Measurements from ENCODE around the gene VPS33A. TPM values are rescaled to one million over a fixed set of nuclear protein-coding genes. Genes with fewer than 3 reads are reported as not detected.

VPS33A gene
- total and polyA plus RNA-seq, 5 donors from 2014 or later: 27.4 to 51.4 (median 39.7) TPM

GRCh38 chr12:122304924-122305323 is 38.6 kb upstream of the VPS33A start:
- Histone ChIP-seq H3K4me3 (ENCODE audit: low read depth, low read length) (no peak overlapping the region), H3K4me1 (ENCODE audit: control insufficient read depth, insufficient read depth, low read length, poor library complexity, severe bottlenecking) (no peaks in the 10 kb centered on the region), H3K36me3 (ENCODE audit: control insufficient read depth, insufficient read depth, low read length) (peaks cover 56% of the 10 kb centered on the region), H3K9me3 (ENCODE audit: control insufficient read depth in 2 of 2, low read length in 2 of 2) (no peaks in the 10 kb centered on the region), H3K27ac (ENCODE audit: insufficient read depth, low read length, poor library complexity, severe bottlenecking) (no peak overlapping the region), H3K27me3 (ENCODE audit: control insufficient read depth, insufficient read depth, low read length) (no peaks in the 10 kb centered on the region)
- no peak overlapping the region for H3K4me3 Mint-ChIP-seq
- DNase-seq (no peak), ATAC-seq (ENCODE audit: low read depth in 2 of 2) (no peak)
- no peak overlapping the region for H3K27ac Mint-ChIP-seq
- peaks cover 36% of the 10 kb centered on the region for H3K36me3 Mint-ChIP-seq
- peaks cover 0 to 16% (median 3%) of the 10 kb centered on the region in 4 donors for H3K4me1 Mint-ChIP-seq
- no peaks in the 10 kb centered on the region for H3K27me3 Mint-ChIP-seq
- no peaks in the 10 kb centered on the region for H3K9me3 Mint-ChIP-seq

DNA sequence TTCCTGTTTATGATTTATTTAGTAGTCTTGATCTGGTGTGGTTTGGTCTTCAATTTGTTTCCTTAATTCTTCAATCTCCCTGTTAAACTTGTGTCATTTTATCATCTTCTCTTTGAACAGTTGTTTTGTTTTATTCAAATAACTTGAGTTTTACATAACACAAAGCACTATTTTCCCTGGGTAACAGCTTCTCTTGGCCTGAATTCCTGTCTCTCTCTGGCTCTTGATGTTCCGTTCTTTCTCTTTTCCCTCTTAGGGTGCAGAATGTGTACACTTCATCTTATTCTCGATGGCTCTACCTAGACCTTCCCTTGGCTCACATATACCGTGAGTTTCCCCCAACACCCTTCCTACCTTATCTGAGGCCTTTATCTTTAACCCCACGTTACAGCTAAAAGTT is 36.8 kb upstream of the VPS33A start:
- ATAC-seq (ENCODE audit: low read depth in 2 of 2) (no peak), DNase-seq (no peak)
- Mint-ChIP-seq H3K27me3 (no peaks in the 10 kb centered on the region), H3K9me3 (no peaks in the 10 kb centered on the region), H3K36me3 (peaks cover 43% of the 10 kb centered on the region), H3K4me1 (peaks cover 0 to 16% (median 3%) of the 10 kb centered on the region in 4 donors), H3K27ac (peak overlapping the region; percentile 1 to 82 (median 9)), H3K4me3 (no peak overlapping the region)
- Histone ChIP-seq H3K4me1 (ENCODE audit: control insufficient read depth, insufficient read depth, low read length, poor library complexity, severe bottlenecking) (no peaks in the 10 kb centered on the region), H3K27me3 (ENCODE audit: control insufficient read depth, insufficient read depth, low read length) (no peaks in the 10 kb centered on the region), H3K9me3 (ENCODE audit: control insufficient read depth in 2 of 2, low read length in 2 of 2) (no peaks in the 10 kb centered on the region), H3K27ac (ENCODE audit: insufficient read depth, low read length, poor library complexity, severe bottlenecking) (no peak overlapping the region), H3K4me3 (ENCODE audit: low read depth, low read length) (no peak overlapping the region), H3K36me3 (ENCODE audit: control insufficient read depth, insufficient read depth, low read length) (peaks cover 47% of the 10 kb centered on the region)

DNA sequence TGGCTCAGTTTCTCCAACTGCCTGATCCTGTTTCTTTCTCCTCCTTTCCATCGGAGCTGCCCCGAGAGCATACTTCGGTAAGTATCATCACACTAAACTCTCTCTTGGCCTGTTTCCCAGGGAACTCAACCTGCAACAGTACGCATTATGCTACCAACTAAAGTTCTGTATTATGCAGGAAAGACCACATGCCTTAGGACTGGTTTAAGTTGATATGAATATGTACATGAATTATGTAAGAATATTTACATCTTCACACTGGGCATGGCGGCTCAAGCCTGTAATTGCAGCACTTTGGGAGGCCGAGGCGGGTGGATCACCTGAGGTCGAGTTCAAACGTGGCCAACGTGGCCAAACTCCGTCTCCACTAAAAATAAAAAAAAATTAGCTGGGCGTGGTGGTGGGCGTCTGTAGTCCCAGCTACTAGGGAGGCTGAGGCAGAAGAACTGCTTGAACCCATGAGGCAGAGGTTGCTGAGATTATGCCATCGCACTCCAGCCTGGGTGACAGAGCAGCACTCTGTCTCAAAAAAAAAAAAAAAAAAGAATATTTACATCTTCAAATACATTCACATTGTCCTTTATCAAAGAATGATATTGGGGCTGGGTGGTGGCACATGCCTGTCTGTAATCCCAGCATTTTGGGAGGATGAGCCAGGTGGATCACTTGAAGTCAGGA is 31.9 kb upstream of the VPS33A start:
- H3K36me3 ChIP-seq (ENCODE audit: control insufficient read depth, insufficient read depth, low read length): peaks cover 43% of the 10 kb centered on the region
- Mint-ChIP-seq H3K27me3 (no peaks in the 10 kb centered on the region), H3K36me3 (peaks cover 47% of the 10 kb centered on the region), H3K4me3 (no peak overlapping the region), H3K9me3 (peaks cover 0 to 3% (median 0%) of the 10 kb centered on the region in 7 donors), H3K4me1 (peaks cover 0 to 14% (median 2%) of the 10 kb centered on the region in 4 donors), H3K27ac (no peak overlapping the region)
- H3K9me3 ChIP-seq (ENCODE audit: control insufficient read depth in 2 of 2, low read length in 2 of 2): no peaks in the 10 kb centered on the region
- H3K27me3 ChIP-seq (ENCODE audit: control insufficient read depth, insufficient read depth, low read length): no peaks in the 10 kb centered on the region
- DNase-seq (no peak), ATAC-seq (ENCODE audit: low read depth in 2 of 2) (no peak)
- H3K4me3 ChIP-seq (ENCODE audit: low read depth, low read length): no peak overlapping the region
- no peak overlapping the region for H3K27ac ChIP-seq (ENCODE audit: insufficient read depth, low read length, poor library complexity, severe bottlenecking)
- no peaks in the 10 kb centered on the region for H3K4me1 ChIP-seq (ENCODE audit: control insufficient read depth, insufficient read depth, low read length, poor library complexity, severe bottlenecking)

DNA sequence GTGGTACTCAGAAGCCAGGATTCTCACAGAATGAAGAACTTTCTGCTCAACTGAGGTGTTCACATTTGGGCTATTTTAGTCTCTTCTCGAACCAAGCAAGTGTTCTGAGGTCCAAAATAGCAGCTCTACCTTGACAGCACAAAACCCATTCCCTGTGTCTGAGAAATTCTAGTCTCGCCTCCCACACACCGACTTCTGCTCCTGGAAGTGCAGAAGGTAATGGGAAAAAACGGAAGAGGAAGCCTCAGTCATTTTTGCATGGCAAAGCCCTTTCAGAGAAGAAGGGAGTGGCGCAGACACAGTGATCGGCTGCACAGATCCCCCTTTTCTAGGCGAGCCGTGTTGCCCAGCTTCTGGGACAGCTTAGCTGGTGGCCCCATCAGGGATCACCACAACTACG is 31.2 kb upstream of the VPS33A start:
- Mint-ChIP-seq H3K4me1 (peaks cover 0 to 11% (median 0%) of the 10 kb centered on the region in 4 donors), H3K27me3 (no peaks in the 10 kb centered on the region), H3K4me3 (no peak overlapping the region), H3K36me3 (peaks cover 45% of the 10 kb centered on the region), H3K9me3 (peaks cover 0 to 3% (median 0%) of the 10 kb centered on the region in 7 donors), H3K27ac (no peak overlapping the region)
- Histone ChIP-seq H3K4me3 (ENCODE audit: low read depth, low read length) (no peak overlapping the region), H3K27ac (ENCODE audit: insufficient read depth, low read length, poor library complexity, severe bottlenecking) (no peak overlapping the region), H3K36me3 (ENCODE audit: control insufficient read depth, insufficient read depth, low read length) (peaks cover 45% of the 10 kb centered on the region), H3K4me1 (ENCODE audit: control insufficient read depth, insufficient read depth, low read length, poor library complexity, severe bottlenecking) (no peaks in the 10 kb centered on the region), H3K9me3 (ENCODE audit: control insufficient read depth in 2 of 2, low read length in 2 of 2) (no peaks in the 10 kb centered on the region), H3K27me3 (ENCODE audit: control insufficient read depth, insufficient read depth, low read length) (no peaks in the 10 kb centered on the region)
- DNase-seq: no peak
- ATAC-seq (ENCODE audit: low read depth in 2 of 2): no peak

DNA sequence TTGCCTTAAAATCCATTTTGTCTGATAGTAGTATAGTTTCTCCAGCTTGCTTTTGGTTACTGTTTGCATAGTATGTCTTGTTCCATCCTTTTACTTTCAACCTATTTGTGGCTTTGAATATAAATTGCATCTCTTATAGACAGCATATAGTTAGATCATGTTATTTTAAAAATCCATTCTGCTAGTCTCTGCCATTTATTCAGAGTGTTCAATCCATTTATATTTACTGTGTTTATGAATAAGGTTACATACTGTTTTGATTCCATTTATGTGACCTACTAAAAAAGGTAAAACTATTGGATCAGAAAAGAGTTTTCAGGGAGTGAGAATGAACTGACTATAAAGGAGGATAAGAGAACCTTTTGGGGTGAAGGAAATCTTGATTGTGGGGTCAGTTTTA is 29.6 kb upstream of the VPS33A start:
- H3K27me3 Mint-ChIP-seq: no peaks in the 10 kb centered on the region
- Histone ChIP-seq H3K9me3 (ENCODE audit: control insufficient read depth in 2 of 2, low read length in 2 of 2) (no peaks in the 10 kb centered on the region), H3K27me3 (ENCODE audit: control insufficient read depth, insufficient read depth, low read length) (no peaks in the 10 kb centered on the region), H3K27ac (ENCODE audit: insufficient read depth, low read length, poor library complexity, severe bottlenecking) (no peak overlapping the region), H3K4me1 (ENCODE audit: control insufficient read depth, insufficient read depth, low read length, poor library complexity, severe bottlenecking) (no peaks in the 10 kb centered on the region), H3K4me3 (ENCODE audit: low read depth, low read length) (no peak overlapping the region), H3K36me3 (ENCODE audit: control insufficient read depth, insufficient read depth, low read length) (peaks cover 41% of the 10 kb centered on the region)
- ATAC-seq (ENCODE audit: low read depth in 2 of 2) (no peak), DNase-seq (no peak)
- H3K36me3 Mint-ChIP-seq: peaks cover 40% of the 10 kb centered on the region
- no peak overlapping the region for H3K27ac Mint-ChIP-seq
- H3K4me3 Mint-ChIP-seq: no peak overlapping the region
- peaks cover 0 to 9% (median 0%) of the 10 kb centered on the region in 4 donors for H3K4me1 Mint-ChIP-seq
- peaks cover 0 to 3% (median 0%) of the 10 kb centered on the region in 7 donors for H3K9me3 Mint-ChIP-seq

DNA sequence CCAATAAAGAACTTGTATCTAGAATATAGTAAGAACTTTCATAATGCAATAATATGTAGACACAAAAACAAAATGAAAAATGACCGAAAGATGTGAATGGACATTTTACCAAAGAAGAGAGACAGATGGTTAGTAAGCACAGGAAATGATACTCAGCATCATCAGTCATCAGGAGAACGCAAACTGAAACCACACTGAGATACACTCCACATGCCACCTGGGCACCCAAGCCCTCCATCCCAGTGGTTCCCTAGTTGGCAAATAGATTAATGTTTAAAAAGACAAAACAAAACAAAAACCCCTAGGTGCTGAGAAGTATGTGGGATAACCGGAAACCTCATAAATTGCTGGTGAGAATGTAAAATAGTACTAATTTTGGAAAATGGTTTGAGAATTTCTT is 26.8 kb upstream of the VPS33A start:
- Histone ChIP-seq H3K27me3 (ENCODE audit: control insufficient read depth, insufficient read depth, low read length) (no peaks in the 10 kb centered on the region), H3K36me3 (ENCODE audit: control insufficient read depth, insufficient read depth, low read length) (peaks cover 33% of the 10 kb centered on the region), H3K27ac (ENCODE audit: insufficient read depth, low read length, poor library complexity, severe bottlenecking) (no peak overlapping the region), H3K9me3 (ENCODE audit: control insufficient read depth in 2 of 2, low read length in 2 of 2) (no peaks in the 10 kb centered on the region), H3K4me1 (ENCODE audit: control insufficient read depth, insufficient read depth, low read length, poor library complexity, severe bottlenecking) (no peaks in the 10 kb centered on the region), H3K4me3 (ENCODE audit: low read depth, low read length) (no peak overlapping the region)
- no peak overlapping the region for H3K4me3 Mint-ChIP-seq
- H3K27ac Mint-ChIP-seq: peak overlapping the region in 1 of 3 donors; percentile 44
- H3K27me3 Mint-ChIP-seq: no peaks in the 10 kb centered on the region
- no peak for ATAC-seq (ENCODE audit: low read depth in 2 of 2)
- H3K36me3 Mint-ChIP-seq: peaks cover 28% of the 10 kb centered on the region
- peak in 1 of 3 donors; percentile 10 for DNase-seq
- H3K4me1 Mint-ChIP-seq: peaks cover 0 to 5% (median 2%) of the 10 kb centered on the region in 4 donors
- peaks cover 0 to 3% (median 0%) of the 10 kb centered on the region in 7 donors for H3K9me3 Mint-ChIP-seq

DNA sequence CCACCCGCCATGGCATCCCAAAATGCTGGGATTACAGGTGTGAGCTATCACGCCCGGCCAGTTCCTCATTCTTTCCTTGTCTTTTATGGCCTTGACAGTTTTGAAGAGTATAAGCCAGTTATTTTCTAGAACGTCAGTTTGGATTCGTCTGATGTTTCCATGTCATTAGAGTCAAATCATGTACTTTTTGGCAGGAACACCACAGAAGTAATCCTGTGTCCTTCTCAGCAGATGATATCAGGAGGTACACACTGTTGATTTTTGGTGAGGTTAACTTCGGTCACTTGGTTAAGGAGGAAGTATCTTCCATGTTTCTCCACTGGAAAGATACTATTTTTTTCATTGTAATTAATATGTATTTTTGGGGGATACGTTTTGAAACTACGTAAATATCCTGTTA is 25.1 kb upstream of the VPS33A start:
- H3K4me1 ChIP-seq (ENCODE audit: control insufficient read depth, insufficient read depth, low read length, poor library complexity, severe bottlenecking): no peaks in the 10 kb centered on the region
- no peak overlapping the region for H3K4me3 Mint-ChIP-seq
- no peaks in the 10 kb centered on the region for H3K9me3 ChIP-seq (ENCODE audit: control insufficient read depth in 2 of 2, low read length in 2 of 2)
- no peak overlapping the region for H3K4me3 ChIP-seq (ENCODE audit: low read depth, low read length)
- H3K27ac ChIP-seq (ENCODE audit: insufficient read depth, low read length, poor library complexity, severe bottlenecking): no peak overlapping the region
- H3K27me3 Mint-ChIP-seq: no peaks in the 10 kb centered on the region
- DNase-seq: no peak
- no peak overlapping the region for H3K27ac Mint-ChIP-seq
- peaks cover 0 to 5% (median 2%) of the 10 kb centered on the region in 4 donors for H3K4me1 Mint-ChIP-seq
- no peak for ATAC-seq (ENCODE audit: low read depth in 2 of 2)
- peaks cover 28% of the 10 kb centered on the region for H3K36me3 Mint-ChIP-seq
- H3K9me3 Mint-ChIP-seq: peaks cover 0 to 3% (median 0%) of the 10 kb centered on the region in 7 donors
- H3K27me3 ChIP-seq (ENCODE audit: control insufficient read depth, insufficient read depth, low read length): no peaks in the 10 kb centered on the region
- peaks cover 31% of the 10 kb centered on the region for H3K36me3 ChIP-seq (ENCODE audit: control insufficient read depth, insufficient read depth, low read length)

DNA sequence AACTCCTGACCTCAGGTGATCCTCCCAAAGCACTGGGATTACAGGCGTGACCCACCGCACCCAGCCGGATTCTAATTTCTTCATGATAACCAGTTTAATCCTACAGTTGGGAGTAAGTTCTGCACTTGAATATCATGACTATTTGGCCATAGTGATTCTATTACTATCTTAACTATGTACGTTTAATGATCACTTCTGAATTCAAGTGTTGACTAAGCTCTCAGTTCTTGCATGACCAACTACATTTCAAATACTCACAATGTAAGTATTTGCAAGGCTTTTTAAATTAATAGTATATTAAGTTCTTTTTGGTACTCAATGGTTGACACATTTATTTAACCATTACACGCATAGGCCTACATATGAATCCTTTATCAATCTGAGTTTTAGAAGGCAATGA is 17.4 kb upstream of the VPS33A start:
- no peaks in the 10 kb centered on the region for H3K9me3 ChIP-seq (ENCODE audit: control insufficient read depth in 2 of 2, low read length in 2 of 2)
- H3K9me3 Mint-ChIP-seq: no peaks in the 10 kb centered on the region
- no peak overlapping the region for H3K27ac ChIP-seq (ENCODE audit: insufficient read depth, low read length, poor library complexity, severe bottlenecking)
- DNase-seq (no peak), ATAC-seq (ENCODE audit: low read depth in 2 of 2) (no peak)
- H3K4me3 Mint-ChIP-seq: no peak overlapping the region
- H3K36me3 Mint-ChIP-seq: peaks cover 12% of the 10 kb centered on the region
- no peaks in the 10 kb centered on the region for H3K4me1 ChIP-seq (ENCODE audit: control insufficient read depth, insufficient read depth, low read length, poor library complexity, severe bottlenecking)
- no peaks in the 10 kb centered on the region for H3K27me3 ChIP-seq (ENCODE audit: control insufficient read depth, insufficient read depth, low read length)
- H3K4me3 ChIP-seq (ENCODE audit: low read depth, low read length): no peak overlapping the region
- peaks cover 0 to 5% (median 1%) of the 10 kb centered on the region in 4 donors for H3K4me1 Mint-ChIP-seq
- peaks cover 31% of the 10 kb centered on the region for H3K36me3 ChIP-seq (ENCODE audit: control insufficient read depth, insufficient read depth, low read length)
- H3K27ac Mint-ChIP-seq: no peak overlapping the region
- no peaks in the 10 kb centered on the region for H3K27me3 Mint-ChIP-seq

Data from CD4-positive, CD25-positive, alpha-beta regulatory T cell (primary cell).